Liver (tissue), 9 donors: ENCODE measurements around the gene ZNF664. TPM values are rescaled to one million over a fixed set of nuclear protein-coding genes. Genes with fewer than 3 reads are reported as not detected.

ENCODE experiments used
- DNase-seq: peaks from one replicate; pipeline ENCODE4 v3.0.0-alpha.2; 2017; ENCODE audit warnings: low spot score
- H3K27ac ChIP-seq, 2 donors: one replicate each; pipeline ENCODE4 v1.7.0; 2013; ENCODE audit warnings: inconsistent platforms in 2 of 2, low read length in 2 of 2, control low read depth in 1 of 2, low read depth in 1 of 2, mild to moderate bottlenecking in 1 of 2
- H3K27me3 ChIP-seq, 4 donors: one replicate each; pipeline versions ENCODE4 v1.6.1 to v1.7.0; 2013; ENCODE audit warnings: low read length in 3 of 4, inconsistent platforms in 1 of 4, mild to moderate bottlenecking in 1 of 4, moderate library complexity in 1 of 4; ENCODE audit not compliant: control insufficient read depth in 4 of 4, insufficient read depth in 4 of 4
- H3K36me3 ChIP-seq, 4 donors: one replicate each; pipeline versions ENCODE4 v1.6.1 to v1.7.0; 2013; ENCODE audit warnings: low read length in 3 of 4, mild to moderate bottlenecking in 3 of 4, low read depth in 1 of 4, moderate library complexity in 1 of 4; ENCODE audit not compliant: control insufficient read depth in 4 of 4, insufficient read depth in 3 of 4
- H3K4me1 ChIP-seq, 4 donors: one replicate each; pipeline versions ENCODE4 v1.6.1 to v1.7.0; 2013; ENCODE audit warnings: low read length in 3 of 4, mild to moderate bottlenecking in 3 of 4, moderate library complexity in 1 of 4; ENCODE audit not compliant: control insufficient read depth in 4 of 4, insufficient read depth in 4 of 4
- H3K4me3 ChIP-seq, 3 donors: one replicate each; pipeline versions ENCODE4 v1.6.1 to v1.7.0; 2013; ENCODE audit warnings: low read length in 3 of 3, control low read depth in 1 of 3, low read depth in 1 of 3, mild to moderate bottlenecking in 1 of 3
- H3K9ac ChIP-seq, 2 donors: one replicate each; pipeline ENCODE4 v1.7.0; 2013; ENCODE audit warnings: low read length in 2 of 2, mild to moderate bottlenecking in 2 of 2, moderate library complexity in 2 of 2, control low read depth in 1 of 2, low read depth in 1 of 2
- H3K9me3 ChIP-seq, 4 donors: one replicate each; pipeline versions ENCODE4 v1.6.1 to v1.7.0; 2013; ENCODE audit warnings: low read length in 3 of 4; ENCODE audit not compliant: control insufficient read depth in 4 of 4
- ATF3 ChIP-seq: IDR thresholded peaks from 2 replicates; pipeline ENCODE4 v1.6.1; 2016; ENCODE audit warnings: antibody characterized with exemption
- CTCF ChIP-seq: fragments of 150-350 bp; IDR thresholded peaks from 2 replicates; pipeline ENCODE4 v1.5.1; 2017; ENCODE audit warnings: improper control_type of control experiment, low read depth, low read length; ENCODE audit not compliant: missing input control
- EGR1 ChIP-seq, 2 donors: IDR thresholded peaks; 2 replicates each; pipeline ENCODE4 v1.6.1; 2016 to 2018; ENCODE audit warnings: antibody characterized with exemption in 2 of 2, low read depth in 2 of 2
- FOXA2 ChIP-seq: IDR thresholded peaks from 2 replicates; pipeline ENCODE4 v1.6.1; 2016; ENCODE audit warnings: antibody characterized with exemption
- GABPA ChIP-seq, 2 donors: IDR thresholded peaks in 1 of 2; conservative IDR thresholded peaks in 1 of 2; 2 replicates each; pipeline ENCODE4 v1.6.1; 2016; ENCODE audit warnings: antibody characterized with exemption in 2 of 2, mild to moderate bottlenecking in 1 of 2, moderate library complexity in 1 of 2
- HNF4A ChIP-seq, 2 donors: conservative IDR thresholded peaks; 2 replicates each; pipeline ENCODE4 v1.6.1; 2016; ENCODE audit warnings: antibody characterized with exemption in 2 of 2, mild to moderate bottlenecking in 2 of 2
- JUND ChIP-seq, 2 donors: IDR thresholded peaks; 2 replicates each; pipeline ENCODE4 v1.6.1; 2016; ENCODE audit warnings: antibody characterized with exemption in 2 of 2
- MAX ChIP-seq: IDR thresholded peaks from 2 replicates; pipeline ENCODE4 v1.6.1; 2016; ENCODE audit warnings: antibody characterized with exemption
- RAD21 ChIP-seq, 2 donors: IDR thresholded peaks; 2 replicates each; pipeline ENCODE4 v1.6.1; 2016; ENCODE audit warnings: antibody characterized with exemption in 2 of 2, mild to moderate bottlenecking in 2 of 2
- REST ChIP-seq: IDR thresholded peaks from 2 replicates; pipeline ENCODE4 v1.6.1; 2016; ENCODE audit warnings: antibody characterized with exemption, mild to moderate bottlenecking
- RXRA ChIP-seq, 2 donors: IDR thresholded peaks; 2 replicates each; pipeline ENCODE4 v1.6.1; 2017 to 2018; ENCODE audit warnings: antibody characterized with exemption in 2 of 2, mild to moderate bottlenecking in 1 of 2
- WGBS: extraction: QIAGEN DNeasy Blood & Tissue Kit; methylation state at CpG from one replicate; pipeline ENCODE4 v1.1.7; 2013; 5-methylcytosine and 5-hydroxymethylcytosine counted together
- polyA plus RNA-seq, 2 donors: library from polyadenylated mRNA; stranded (reverse) in 1 of 2; unstranded in 1 of 2; fragments of 200-250 nt in 1 of 2; fragments of >200 nt in 1 of 2; fragmentation: Nextera tagmentation in 1 of 2; extraction: Ambion mirVana in 1 of 2; gene quantifications; one replicate each; pipeline versions ENCODE4 v1.2.1 to v1.2.3, GENCODE V29; 2013 to 2015
- total RNA-seq, 2 donors: library from RNA; depleted of rRNA; stranded (reverse); fragments of >200 nt; gene quantifications; one replicate each; pipeline ENCODE4 v1.2.3, GENCODE V29; 2014
- donor health status: healthy.
- donor health status: healthy.
- donor health status: healthy.
- donor health status: healthy.
- donor health status: healthy.

Gene ZNF664
- total and polyA plus RNA-seq, 4 donors: 7.2 to 40.3 (median 29.6) TPM

- DNase-seq: peak; percentile 43
- no peaks in the 10 kb centered on the region for H3K4me1 ChIP-seq
- peak; percentile 82 to 86 for TF ChIP-seq RAD21 (IDR thresholded peaks at IDR 0.05)
- peak; percentile 43 for TF ChIP-seq CTCF
- no peak for TF ChIP-seq MAX
- no peaks in the 10 kb centered on the region for H3K36me3 ChIP-seq
- no peak overlapping the region for H3K9ac ChIP-seq
- no peaks in the 10 kb centered on the region for H3K27me3 ChIP-seq
- H3K27ac ChIP-seq: no peak overlapping the region
- WGBS: 24% methylated on average over 10 of the region's 10 CpGs
- no peaks in the 10 kb centered on the region for H3K9me3 ChIP-seq
- no peak overlapping the region for H3K4me3 ChIP-seq
Measured at GRCh38 chr12:124053851-124054250, 80.8 kb downstream of the ZNF664 start.

GRCh38 chr12:124055066-124055465 lies 82.1 kb downstream of the ZNF664 start:
- H3K4me1 ChIP-seq: no peaks in the 10 kb centered on the region
- no peaks in the 10 kb centered on the region for H3K36me3 ChIP-seq
- H3K9ac ChIP-seq: no peak overlapping the region
- TF ChIP-seq EGR1 (IDR thresholded peaks at IDR 0.05; ENCODE audit: low read depth in 2 of 2) (no peak), FOXA2 (no peak), GABPA (IDR thresholded peaks at IDR 0.05 in 1 of 2, conservative IDR thresholded peaks at IDR 0.05 in 1 of 2) (no peak), MAX (no peak), HNF4A (conservative IDR thresholded peaks at IDR 0.05) (no peak), CTCF (no peak), RXRA (IDR thresholded peaks at IDR 0.05) (no peak), JUND (IDR thresholded peaks at IDR 0.05) (no peak), REST (no peak), RAD21 (IDR thresholded peaks at IDR 0.05) (no peak), ATF3 (no peak)
- H3K27me3 ChIP-seq: no peaks in the 10 kb centered on the region
- no peak overlapping the region for H3K4me3 ChIP-seq
- DNase-seq: no peak
- 94% methylated on average over 1 of the region's 1 CpG for WGBS
- no peak overlapping the region for H3K27ac ChIP-seq
- H3K9me3 ChIP-seq: no peaks in the 10 kb centered on the region
